ENCODE measurements around the gene SLC30A5. TPM values are rescaled to one million over a fixed set of nuclear protein-coding genes. Genes with fewer than 3 reads are reported as not detected.
"Not testable (repeated sequence)": the region's sequence is repeated elsewhere in the genome, so short reads cannot be mapped to it uniquely, and the experiment has no call there.

SLC30A5 gene
- total RNA-seq, 2 donors from 2014 or later: 25.5 to 35.2 TPM

- not testable (repeated sequence) for H3K36me3 Mint-ChIP-seq; ATAC-seq; H3K27ac Mint-ChIP-seq; DNase-seq (ENCODE audit: low spot score in 2 of 2)
- peaks cover 0 to 11% of the 10 kb centered on the region in 2 donors for H3K9me3 Mint-ChIP-seq
These were observed 46.4 kb downstream of the SLC30A5 start for GRCh38 chr5:69140239-69140638.

GRCh38 chr5:69140827-69141226, 47.0 kb downstream of the SLC30A5 start:
- Mint-ChIP-seq H3K27ac (no peak overlapping the region), H3K36me3 (peaks cover 0 to 6% of the 10 kb centered on the region in 2 donors), H3K9me3 (peaks cover 0 to 11% of the 10 kb centered on the region in 2 donors)
- no peak for ATAC-seq
- DNase-seq (ENCODE audit: low spot score in 2 of 2): no peak

GRCh38 chr5:69148576-69148975, 54.8 kb downstream of the SLC30A5 start:
- H3K27ac Mint-ChIP-seq; H3K9me3 Mint-ChIP-seq; H3K36me3 Mint-ChIP-seq; ATAC-seq; DNase-seq (ENCODE audit: low spot score in 2 of 2): not testable (repeated sequence)

- DNase-seq (ENCODE audit: low spot score in 2 of 2) (no peak), ATAC-seq (no peak)
- Mint-ChIP-seq H3K36me3 (no peaks in the 10 kb centered on the region), H3K9me3 (no peaks in the 10 kb centered on the region), H3K27ac (no peak overlapping the region)
These were observed 55.3 kb downstream of the SLC30A5 start for GRCh38 chr5:69148981-69149675.

GRCh38 chr5:69149676-69150010, 55.8 kb downstream of the SLC30A5 start:
- H3K9me3 Mint-ChIP-seq: no peaks in the 10 kb centered on the region
- no peak for ATAC-seq
- H3K27ac Mint-ChIP-seq: no peak overlapping the region
- DNase-seq (ENCODE audit: low spot score in 2 of 2): no peak
- no peaks in the 10 kb centered on the region for H3K36me3 Mint-ChIP-seq

GRCh38 chr5:69152731-69153130, 58.9 kb downstream of the SLC30A5 start:
- Mint-ChIP-seq H3K36me3 (no peaks in the 10 kb centered on the region), H3K27ac (peak overlapping the region in 1 of 2 donors; percentile 84), H3K9me3 (no peaks in the 10 kb centered on the region)
- ATAC-seq (no peak), DNase-seq (ENCODE audit: low spot score in 2 of 2) (no peak)

- no peak for ATAC-seq
- H3K36me3 Mint-ChIP-seq: no peaks in the 10 kb centered on the region
- no peak overlapping the region for H3K27ac Mint-ChIP-seq
- no peaks in the 10 kb centered on the region for H3K9me3 Mint-ChIP-seq
- DNase-seq (ENCODE audit: low spot score in 2 of 2): no peak
These were observed 62.6 kb downstream of the SLC30A5 start for GRCh38 chr5:69156456-69156855.

GRCh38 chr5:69158039-69158438, 64.2 kb downstream of the SLC30A5 start:
- H3K9me3 Mint-ChIP-seq: no peaks in the 10 kb centered on the region
- no peak overlapping the region for H3K27ac Mint-ChIP-seq
- no peaks in the 10 kb centered on the region for H3K36me3 Mint-ChIP-seq
- DNase-seq (ENCODE audit: low spot score in 2 of 2) (no peak), ATAC-seq (no peak)

- Mint-ChIP-seq H3K27ac (no peak overlapping the region), H3K36me3 (peaks cover 0 to under 1% of the 10 kb centered on the region in 2 donors), H3K9me3 (no peaks in the 10 kb centered on the region)
- ATAC-seq: no peak
- DNase-seq (ENCODE audit: low spot score in 2 of 2): no peak
These were observed 66.8 kb downstream of the SLC30A5 start for GRCh38 chr5:69160651-69161050.

GRCh38 chr5:69166686-69167492, 73.1 kb downstream of the SLC30A5 start, which contains the start of gene CCNB1:
CCNB1 (plus strand) TSS chr5:69167150; CDS start chr5:69167263, 113 bp downstream.
- DNase-seq (ENCODE audit: low spot score in 2 of 2): peak; percentile 98 to 99
- ATAC-seq: peak; percentile 99 to 100
- Mint-ChIP-seq H3K27ac (peak within 1 kb of the TSS; percentile 98 to 99), H3K9me3 (peaks cover 0 to 5% of the 10 kb centered on the region in 2 donors), H3K36me3 (peaks cover 24 to 57% of the 10 kb centered on the region in 2 donors)

GRCh38 chr5:69167493-69167855, 73.7 kb downstream of the SLC30A5 start:
- ATAC-seq: no peak
- H3K36me3 Mint-ChIP-seq: peaks cover 24 to 57% of the 10 kb centered on the region in 2 donors
- H3K9me3 Mint-ChIP-seq: peaks cover 0 to 5% of the 10 kb centered on the region in 2 donors
- DNase-seq (ENCODE audit: low spot score in 2 of 2): no peak
- peak overlapping the region; percentile 98 to 99 for H3K27ac Mint-ChIP-seq

- ATAC-seq (no peak), DNase-seq (ENCODE audit: low spot score in 2 of 2) (no peak)
- Mint-ChIP-seq H3K36me3 (peaks cover 26 to 59% of the 10 kb centered on the region in 2 donors), H3K27ac (peak overlapping the region; percentile 98 to 99), H3K9me3 (peaks cover 0 to 5% of the 10 kb centered on the region in 2 donors)
These were observed 74.1 kb downstream of the SLC30A5 start for GRCh38 chr5:69167929-69168328.

GRCh38 chr5:69170495-69170894, 76.7 kb downstream of the SLC30A5 start:
- ATAC-seq: no peak
- Mint-ChIP-seq H3K27ac (peak overlapping the region in 1 of 2 donors; percentile 9), H3K9me3 (peaks cover 0 to 5% of the 10 kb centered on the region in 2 donors), H3K36me3 (peaks cover 37 to 80% of the 10 kb centered on the region in 2 donors)
- no peak for DNase-seq (ENCODE audit: low spot score in 2 of 2)

GRCh38 chr5:69170969-69171368, 77.2 kb downstream of the SLC30A5 start:
- DNase-seq (ENCODE audit: low spot score in 2 of 2): no peak
- Mint-ChIP-seq H3K9me3 (peaks cover 0 to 5% of the 10 kb centered on the region in 2 donors), H3K36me3 (peaks cover 37 to 79% of the 10 kb centered on the region in 2 donors), H3K27ac (peak overlapping the region in 1 of 2 donors; percentile 9)
- ATAC-seq: no peak
